IPS DF 19.7 (cell line): ENCODE measurements around the gene RBMS1.

Experiments
- DNase-seq: peaks from one replicate; pipeline ENCODE4 v3.0.0-alpha.2; 2013; ENCODE audit warnings: low read depth, low spot score

The RBMS1 gene

DNA sequence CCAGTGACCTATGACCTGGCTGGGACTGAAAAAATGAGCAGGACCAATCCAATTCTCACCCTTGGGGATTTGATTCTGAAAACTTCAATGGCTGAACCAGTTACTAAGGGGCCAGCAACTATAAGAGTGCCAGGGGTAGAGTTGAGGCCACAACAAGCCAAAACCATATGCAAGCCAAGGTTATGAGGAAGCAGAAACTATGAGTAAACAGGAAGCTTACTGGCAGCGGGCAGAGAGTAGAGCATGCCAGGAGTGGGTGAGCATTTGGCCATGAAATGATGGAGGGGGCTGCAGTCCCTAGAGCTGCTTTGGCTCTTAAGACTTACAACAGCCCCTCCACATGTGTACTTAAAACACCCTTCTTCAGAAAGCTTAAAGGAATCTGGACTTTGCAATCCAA, 82.4 kb downstream of the RBMS1 start:
- DNase-seq = no peak

DNA sequence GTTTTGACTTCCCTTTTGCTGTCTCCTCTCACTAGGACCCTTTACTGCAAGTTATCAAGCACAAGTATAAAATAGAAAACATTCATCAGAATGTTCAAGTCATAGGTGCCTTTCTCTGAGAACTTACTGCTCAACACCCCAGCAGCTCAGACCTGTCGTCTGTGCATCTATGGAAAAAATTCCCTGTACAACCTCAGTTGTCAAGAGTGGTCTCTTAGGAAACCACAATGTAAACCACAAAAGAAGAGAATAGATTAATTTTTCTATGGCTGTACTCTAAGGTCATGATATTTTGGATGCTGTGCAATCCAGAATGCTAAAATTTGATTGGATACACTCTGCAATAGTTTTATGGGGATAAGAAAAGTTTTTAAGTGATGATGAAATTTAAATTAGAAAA, 84.1 kb downstream of the RBMS1 start:
- no peak for DNase-seq

DNA sequence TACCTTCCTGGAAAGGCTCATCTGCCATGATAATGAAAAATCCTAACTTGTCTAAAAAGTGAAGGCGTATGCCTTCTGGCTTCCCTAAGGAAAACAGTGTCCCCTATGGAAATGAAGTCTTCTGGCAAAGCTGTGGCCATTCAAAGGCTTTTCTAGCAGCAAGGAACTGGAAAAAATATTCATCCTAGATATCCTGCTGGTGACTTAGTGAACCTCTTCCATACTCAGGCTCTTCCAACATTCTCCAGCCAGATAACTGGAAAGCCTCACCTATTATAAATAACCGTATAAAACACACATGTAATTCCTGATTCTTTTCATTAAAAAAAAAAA, 84.7 kb downstream of the RBMS1 start:
- DNase-seq = no peak

DNA sequence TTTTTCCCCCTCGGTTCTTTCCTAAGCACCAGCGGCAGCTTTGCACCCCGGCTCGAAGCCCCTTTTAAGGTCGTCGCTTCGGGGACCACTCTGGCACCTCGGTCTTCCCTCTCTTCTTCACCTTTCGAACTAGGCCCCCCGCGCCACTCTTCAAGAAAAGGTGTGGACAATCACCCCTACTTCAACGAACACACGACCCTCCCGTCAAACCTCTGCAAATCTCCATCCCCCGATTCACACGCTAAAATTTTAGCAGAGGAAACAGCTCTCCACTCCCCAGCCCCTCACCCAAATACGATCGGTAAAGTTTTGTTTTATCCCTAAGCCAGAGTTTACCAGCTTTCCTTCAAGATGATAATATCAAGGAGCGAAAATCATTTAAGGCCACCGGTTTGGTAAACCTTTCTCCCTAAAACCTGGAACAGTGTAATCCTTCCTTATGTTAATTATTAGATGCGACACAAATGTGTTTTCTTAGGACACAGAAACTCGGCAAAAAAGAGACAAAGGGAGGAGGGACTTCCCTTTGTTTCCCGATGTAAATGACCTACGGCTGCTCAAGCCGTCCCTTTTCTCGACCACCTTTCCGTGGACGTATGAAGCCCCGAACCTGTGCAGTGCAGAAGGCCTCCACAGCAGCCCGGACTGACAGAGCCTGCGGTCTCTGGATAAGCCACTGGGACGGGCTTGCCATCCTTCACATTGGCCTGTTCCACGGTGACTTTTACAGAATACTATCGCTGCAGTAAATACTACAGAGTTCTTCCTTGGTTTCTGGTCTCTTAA, 85.2 kb downstream of the RBMS1 start:
- DNase-seq = no peak

DNA sequence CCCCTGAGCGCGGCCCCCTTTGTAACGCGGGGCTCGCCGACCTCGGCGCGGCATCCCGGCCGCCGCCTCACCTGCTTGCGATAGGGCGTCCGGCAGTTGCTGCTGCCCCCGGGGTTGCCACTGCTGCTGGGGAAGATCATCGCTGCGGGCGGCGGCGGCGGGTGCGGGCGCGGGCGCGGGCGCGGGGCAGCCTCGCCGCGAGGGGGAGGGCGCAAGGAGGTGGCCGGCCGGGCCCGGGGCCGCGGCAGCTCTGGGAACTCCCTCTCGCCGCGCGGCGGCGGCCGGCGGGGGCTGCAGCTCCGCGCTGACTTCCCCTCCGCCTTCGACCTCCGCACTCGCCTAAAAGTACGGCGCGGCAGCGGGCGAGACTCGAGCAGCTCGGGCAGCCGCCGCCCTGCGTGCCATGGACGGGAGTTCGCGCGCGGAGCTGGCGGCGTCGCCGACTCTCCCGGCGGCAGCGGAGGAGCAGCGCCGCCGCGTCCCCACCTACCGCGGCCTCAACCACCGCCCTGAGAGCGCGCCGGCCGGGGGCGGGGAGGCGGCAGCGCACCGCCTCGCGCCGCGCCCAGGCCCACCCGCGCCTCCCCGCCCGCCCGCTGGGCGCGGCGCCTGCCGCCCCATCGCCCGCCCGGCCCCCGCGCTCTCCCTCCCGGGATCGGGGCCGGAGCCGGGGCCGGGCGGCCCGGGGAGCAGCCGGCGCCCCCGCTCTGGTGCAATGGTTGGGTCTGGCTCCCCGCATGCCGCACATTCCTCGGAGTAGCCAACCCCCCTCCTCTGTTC, 86.0 kb downstream of the RBMS1 start:
- no peak for DNase-seq

DNA sequence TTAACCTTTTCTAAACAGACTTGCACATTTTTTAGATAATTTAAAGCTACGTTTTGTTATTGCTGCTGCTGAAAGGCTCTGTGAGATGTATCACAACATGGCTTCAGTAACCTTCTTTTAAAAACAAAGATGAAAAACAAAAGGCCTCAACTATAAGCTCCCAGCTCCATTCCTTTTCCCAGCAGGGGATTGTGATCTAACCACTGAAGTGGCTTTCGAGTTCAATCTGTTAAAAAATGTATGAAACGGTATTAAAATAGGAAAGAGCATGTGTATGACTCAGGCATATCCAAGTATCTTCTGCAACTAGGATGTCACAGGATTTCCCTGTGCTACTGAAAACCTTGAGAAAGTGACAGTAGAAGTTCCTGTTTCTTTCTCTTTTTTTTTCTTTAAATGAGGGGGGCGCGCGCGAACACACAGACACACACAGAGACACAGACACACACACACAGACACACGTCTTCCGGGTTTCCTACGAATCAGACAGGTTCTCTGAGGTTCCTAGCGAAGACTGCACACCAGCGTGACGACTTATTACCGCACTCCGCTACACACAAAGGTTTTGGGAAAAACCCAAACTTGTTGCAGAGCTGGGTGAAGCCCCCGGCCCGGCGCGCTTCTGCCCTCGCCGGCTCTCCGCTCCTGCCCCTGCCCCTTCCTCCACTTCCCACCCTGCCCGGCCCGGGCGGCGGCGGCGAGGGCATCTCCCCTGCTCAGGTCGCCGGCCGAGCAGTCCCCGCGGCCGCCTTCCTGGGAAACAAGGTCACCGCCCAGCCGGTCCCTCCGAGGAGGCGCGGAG, 86.8 kb downstream of the RBMS1 start:
- DNase-seq = no peak

DNA sequence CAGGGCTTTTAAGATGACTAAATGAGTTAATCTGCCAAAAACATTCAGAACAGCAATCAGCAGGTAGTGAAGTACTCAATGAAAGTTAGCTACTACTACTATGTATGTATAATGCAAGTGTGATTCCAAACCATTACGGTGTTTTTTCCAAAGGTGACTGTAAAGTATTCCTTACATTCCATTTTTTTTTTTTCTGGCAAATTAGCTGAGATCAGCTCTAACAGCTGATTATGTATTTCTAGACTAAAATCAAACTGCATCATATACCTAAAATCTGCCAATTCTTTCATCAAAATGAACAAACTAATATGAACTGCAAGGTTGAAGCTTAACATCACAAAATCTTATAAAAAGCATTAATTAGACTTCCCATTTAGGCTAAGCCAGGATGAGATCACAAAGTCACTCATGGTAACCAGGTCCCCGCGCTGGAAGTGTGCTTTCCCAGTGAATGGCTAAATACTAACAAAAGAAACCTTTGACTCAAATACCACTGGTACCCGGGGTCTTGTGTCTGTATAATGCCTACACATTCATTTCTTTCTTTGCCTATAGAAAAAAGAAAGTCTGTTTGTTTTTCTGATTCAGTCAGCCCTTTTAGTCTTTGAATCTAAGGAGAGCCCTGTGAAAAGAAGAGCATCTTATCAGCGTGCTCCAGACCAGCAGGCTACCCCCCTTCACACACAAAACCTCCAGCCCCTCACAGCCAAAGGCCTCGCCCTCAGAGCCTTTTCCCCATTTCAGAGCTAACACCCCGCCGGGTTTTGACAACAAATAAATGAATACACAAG, 88.3 kb downstream of the RBMS1 start:
- no peak for DNase-seq

DNA sequence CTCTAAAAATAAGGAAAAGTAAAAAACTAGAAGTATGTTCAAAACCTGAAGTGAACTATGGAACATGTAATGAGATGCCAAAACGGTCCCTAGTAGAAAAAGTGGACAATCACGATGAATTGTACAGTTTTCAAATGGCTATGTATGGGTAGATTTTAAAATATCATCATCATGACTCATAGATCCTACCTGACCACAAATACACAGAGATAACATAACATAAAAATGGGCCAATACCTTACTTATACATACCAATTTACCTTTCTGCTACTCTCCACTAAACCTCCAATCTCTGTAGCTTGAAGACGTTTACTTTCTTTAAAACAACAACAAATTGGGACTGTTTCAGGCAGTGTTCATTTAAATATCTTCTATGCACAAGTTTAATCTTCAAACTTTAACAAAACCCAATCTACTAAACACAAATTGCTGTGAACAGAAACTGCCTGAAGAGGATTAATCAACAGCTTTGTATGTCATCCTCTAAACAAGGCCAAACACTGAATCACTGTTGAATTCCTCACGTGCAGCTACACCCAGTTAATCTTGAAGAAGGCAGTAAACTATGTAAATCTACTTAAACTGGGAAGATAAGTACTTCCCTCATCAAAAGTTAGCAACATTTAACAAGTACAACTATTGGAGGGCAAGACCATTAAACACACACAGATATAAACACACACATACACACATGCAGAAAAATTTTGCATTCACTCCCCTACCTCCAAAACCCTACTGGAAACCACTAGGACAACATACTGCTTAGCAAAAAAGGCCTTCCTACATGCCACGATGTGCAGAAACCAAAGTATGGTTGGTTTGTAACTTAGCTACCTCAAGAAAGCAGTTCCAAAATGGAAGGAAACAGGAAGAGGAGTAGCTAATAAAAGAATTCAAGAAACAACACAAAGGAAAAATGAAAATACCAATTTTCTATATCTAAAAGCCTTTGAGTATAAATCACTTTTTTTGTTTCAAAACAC, 90.3 kb downstream of the RBMS1 start:
- DNase-seq = no peak

DNA sequence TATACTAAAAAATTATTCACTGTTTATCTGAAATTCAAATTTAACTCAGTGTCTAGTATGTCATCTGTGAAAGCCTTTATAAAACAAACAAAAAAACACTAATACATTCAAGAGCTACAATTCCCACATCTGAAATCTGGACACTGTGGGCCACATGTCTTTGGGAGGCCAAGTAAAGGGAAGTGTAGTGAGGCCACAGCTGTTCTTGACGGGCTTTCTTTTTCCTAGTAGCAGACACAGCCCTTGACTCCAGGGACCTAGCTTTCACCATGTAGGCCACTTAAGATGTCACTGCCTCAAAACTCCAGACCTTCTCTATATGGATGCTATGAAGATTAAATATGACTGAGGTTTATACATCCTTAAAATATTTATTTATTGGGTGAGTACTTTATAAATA, 91.1 kb downstream of the RBMS1 start:
- DNase-seq = no peak

DNA sequence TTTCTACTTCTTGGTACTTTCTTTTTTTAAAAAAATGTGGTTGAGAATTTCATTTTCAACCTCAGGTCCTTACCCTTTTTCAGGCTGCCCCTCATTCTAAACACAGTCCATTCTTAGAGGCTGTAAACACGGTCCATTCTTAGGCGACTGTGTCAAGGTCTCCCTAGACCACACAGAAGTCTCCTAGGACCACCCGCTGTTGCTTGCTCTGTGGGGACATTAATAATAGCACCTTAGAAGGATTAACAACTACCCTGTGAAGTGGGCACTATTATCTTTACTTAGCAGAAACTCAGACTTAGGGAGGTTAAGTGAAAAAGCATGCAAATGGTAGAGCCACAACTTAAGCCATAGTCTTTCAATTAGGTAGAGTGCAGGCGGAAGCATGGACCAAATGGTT, 91.7 kb downstream of the RBMS1 start:
- no peak for DNase-seq

DNA sequence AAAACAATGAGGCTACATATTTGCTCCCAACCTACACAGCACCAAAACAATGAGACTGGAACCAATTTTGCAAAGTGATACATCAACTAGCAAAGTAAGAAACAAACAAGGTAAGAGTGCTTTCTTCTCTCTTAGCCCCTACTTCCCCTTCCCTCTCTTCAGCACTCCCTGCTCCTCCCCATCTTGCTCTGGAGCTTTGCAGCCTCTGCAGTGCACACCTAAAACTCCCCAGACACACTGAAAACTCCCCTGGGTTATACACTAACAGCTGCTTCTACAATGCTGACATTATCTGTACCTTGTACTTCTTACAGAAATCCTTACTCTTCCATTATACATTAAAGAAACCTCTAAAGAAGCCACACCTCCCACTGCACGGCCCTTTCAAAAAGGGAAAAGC, 93.7 kb downstream of the RBMS1 start:
- no peak for DNase-seq

DNA sequence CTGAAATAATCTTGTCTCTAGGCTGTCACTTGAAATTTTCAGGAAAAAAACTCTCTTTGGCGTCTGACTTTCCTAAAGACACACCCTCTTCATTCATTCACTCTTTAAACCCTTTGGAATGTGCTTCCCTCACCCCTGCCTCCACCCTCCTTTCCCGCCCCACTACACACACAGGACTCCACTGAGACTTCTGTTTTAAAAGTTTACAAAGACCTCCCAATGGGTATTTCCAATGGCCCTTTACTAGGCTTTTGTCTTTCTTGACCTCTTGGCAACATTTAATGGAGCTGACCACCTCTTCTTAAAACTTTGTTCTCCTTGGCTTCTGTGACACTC, 96.1 kb downstream of the RBMS1 start:
- DNase-seq = no peak

DNA sequence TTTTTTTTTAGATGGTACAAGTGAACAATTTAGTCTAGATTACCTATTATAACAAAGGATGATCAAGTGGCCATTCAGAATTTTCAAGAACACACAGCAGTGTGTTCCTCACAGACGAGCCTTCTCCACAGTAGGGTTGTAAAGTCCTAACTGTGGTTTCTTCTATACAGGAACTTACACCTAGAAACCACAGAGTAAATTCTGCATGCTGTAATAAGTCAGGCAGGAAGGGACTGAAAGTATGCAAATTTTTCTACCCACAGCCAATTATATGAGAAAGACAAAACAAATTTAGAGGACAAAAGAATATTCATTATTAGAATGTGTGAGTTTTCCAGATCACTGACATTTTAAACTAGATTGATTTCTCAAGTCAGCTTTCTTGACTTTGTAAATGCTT, 99.5 kb downstream of the RBMS1 start:
- DNase-seq = no peak

DNA sequence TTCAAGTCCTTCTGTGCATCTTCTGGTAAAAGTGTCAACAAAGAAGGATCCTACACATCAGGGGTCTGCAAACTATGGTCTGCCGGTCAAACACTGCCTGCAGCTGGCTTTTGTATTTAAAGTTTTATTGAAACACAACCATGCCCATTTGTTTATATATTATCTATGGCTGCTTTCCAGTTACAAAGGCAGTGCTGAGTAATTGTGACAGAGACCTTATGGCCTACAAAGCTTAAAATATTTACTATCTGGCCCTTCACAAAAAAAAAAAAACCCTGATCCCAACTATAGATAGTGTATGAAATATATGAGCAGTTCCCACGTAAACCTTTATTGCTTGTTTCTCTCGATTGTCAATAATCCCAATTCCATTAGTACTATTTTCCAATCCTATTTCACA, 101.4 kb downstream of the RBMS1 start:
- DNase-seq = no peak

DNA sequence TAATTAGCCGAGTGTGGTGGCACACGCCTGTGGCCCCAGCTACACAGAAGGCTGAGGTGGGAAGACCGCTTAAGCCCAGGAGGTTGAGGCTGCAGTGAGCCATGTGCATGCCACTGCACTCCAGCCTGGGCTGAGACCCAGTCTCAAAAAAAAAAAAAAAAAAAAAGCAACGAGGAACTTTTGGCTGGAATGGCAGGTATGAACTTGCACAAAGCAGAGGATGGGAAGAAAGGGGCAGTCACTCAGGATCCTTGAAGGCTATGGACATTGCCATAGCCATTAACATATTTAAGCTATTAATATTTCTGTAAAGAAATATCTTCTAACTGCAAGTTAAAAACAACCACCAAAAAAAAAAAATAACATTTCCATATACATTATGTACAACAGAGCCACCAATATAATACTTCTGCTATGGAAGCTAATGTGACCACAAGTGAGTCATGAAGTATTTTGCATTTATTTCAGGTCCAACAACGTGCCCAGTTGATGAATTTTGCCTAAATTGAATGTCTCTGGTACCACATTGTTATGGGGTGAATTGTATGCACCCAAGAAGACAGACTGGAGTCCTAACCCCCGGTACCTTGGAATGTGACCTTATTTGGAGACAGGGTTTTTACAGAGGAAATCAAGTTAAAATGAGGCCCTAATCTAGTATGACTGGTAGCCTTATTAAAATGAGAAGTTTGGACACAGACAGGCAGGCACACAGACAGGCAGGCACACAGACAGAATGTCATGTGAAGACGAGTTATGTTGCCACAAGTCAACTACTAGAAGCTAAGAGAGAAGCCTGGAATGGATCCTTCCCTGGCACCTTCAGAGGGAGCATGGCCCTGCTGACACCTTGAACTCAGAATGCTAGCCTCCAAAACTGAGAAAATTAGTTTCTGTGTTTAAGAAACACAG, 102.8 kb downstream of the RBMS1 start:
- DNase-seq = no peak

DNA sequence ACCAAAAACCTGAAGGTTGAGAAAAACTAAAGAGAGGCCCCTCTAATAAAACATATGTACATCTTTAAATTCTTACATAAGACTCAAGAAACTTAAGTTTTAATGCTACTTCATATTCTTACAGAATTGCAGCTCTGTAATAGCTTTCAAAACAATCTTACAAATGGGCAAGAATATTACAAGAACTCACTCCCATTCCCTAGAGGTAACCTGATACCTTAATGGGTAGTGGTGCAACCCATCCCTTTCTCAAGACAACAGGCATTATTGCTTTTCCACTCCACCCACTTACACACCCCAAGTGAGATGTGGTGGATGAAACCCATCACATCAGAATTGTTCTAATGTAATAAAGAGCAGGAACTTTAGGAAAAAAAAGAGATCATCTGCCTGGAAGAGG, 103.7 kb downstream of the RBMS1 start:
- DNase-seq = no peak

DNA sequence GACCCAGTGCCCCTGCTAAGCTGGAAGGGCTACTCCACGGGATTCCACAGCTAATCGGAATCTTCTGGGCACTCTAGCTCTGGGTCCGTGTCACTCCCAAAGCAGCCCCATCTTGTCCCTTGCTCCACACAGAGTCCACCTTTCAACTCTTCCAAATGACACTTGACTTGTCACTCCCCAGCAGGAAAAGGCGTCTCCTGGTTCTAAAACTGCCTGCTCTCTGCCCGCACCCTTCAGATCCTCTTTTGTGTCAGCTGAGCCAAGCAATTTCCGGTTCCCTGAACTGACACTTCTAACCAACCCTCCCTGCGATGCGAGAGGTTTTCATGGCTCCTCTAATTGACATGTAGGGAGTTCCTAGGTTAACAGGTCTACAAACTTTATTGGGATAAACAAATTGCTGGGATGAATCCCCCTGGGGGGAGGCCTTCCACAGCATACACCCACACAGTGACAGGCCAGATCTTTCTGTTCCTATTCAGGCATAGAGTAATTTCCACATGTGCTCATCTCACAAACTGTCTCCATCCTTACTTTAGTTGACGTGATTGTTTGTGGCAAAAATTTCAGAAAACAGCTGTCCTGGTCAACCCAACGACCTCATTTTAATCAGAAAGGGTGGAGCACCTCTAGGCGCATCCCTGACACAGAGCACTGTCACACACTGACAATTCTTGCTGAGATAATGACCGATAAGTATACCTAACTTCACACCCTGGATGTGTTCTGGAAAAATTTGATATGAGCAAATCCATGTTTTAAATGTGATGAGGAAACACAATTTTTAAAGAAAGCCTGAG, 104.9 kb downstream of the RBMS1 start:
- DNase-seq = no peak

DNA sequence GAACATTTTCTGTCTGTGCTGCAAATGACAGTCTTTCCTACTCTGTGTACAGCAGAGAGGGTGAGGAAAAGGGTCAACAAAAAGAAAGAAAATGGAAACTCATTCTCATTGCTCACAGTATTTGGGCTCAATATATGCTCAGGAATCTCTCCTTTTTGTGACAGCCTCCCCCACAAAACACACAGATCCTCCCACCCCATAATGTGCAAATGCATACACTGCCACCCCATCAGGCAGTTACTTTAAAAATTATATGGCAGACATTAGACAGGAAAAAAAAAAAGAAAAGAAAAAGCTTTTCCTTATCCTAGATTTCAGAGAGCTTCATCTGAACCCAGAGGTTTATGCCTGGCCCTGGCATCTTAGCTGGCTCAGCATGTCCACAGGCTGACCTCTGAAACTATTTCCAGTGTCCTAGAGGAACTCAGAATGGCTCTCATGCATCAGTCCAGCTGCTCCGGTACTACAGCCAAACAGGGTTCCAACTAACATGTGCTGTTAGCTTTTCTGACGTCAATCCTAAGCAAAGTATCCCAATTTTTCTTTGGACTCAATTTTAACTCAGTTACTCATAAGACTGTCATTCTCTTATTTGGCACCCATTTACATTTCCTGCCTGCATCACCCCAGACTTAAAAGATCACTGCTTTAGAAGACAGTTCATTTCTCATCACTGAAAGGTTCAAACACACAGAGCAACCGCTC, 105.9 kb downstream of the RBMS1 start:
- DNase-seq = no peak
